ENCODE data around the gene ANGPTL2. TPM values are rescaled to one million over a fixed set of nuclear protein-coding genes. Genes with fewer than 3 reads are reported as not detected.

Gene ANGPTL2
- total and polyA plus RNA-seq, 9 of the 15 experiments (the other 6 are each of a cell fraction or from before 2014, with no cell fraction given), result not detected

GRCh38 chr9:127086771-127087170 lies 35.7 kb downstream of the ANGPTL2 start:
- DNase-seq (ENCODE audit: extremely low read depth in 1 of 4, low spot score in 3 of 4) (no peak), FAIRE-seq (no peak), ATAC-seq (no peak)
- ChIA-PET POLR2A (no interaction called here), CTCF (ENCODE audit: low intra/inter-chr PET ratio) (no interaction called here)
- in situ Hi-C loops (cut with MboI) (loop anchor here (10.0 kb wide), 1 partner anchor 238 kb away; no protein-coding TSS in a partner anchor), intact Hi-C loops (cut with micrococcal nuclease) (no loop called here)
- TF ChIP-seq FOS (IDR thresholded peaks at IDR 0.05; ENCODE audit: extremely low read depth, insufficient read length) (no peak), ZBTB5 (IDR thresholded peaks at IDR 0.05) (no peak), HEY1 (CRISPR knock-in tag; IDR thresholded peaks at IDR 0.05; ENCODE audit: borderline replicate concordance) (no peak), ETV5 (CRISPR knock-in tag; IDR thresholded peaks at IDR 0.05; ENCODE audit: low read depth) (no peak), ZBTB49 (CRISPR knock-in tag; IDR thresholded peaks at IDR 0.05; ENCODE audit: borderline replicate concordance) (no peak), RBM25 (IDR thresholded peaks at IDR 0.05; ENCODE audit: low read depth, low read length, severe bottlenecking) (no peak), TSC22D4 (tag; IDR thresholded peaks at IDR 0.05) (no peak), ILF3 (IDR thresholded peaks at IDR 0.05; ENCODE audit: borderline replicate concordance) (no peak), BACH1 (tag; IDR thresholded peaks at IDR 0.05) (no peak), SMARCE1 (IDR thresholded peaks at IDR 0.05) (no peak), SP1 (CRISPR knock-in tag; IDR thresholded peaks at IDR 0.05) (no peak), TFE3 (CRISPR knock-in tag; IDR thresholded peaks at IDR 0.05) (no peak), NCOA2 (IDR thresholded peaks at IDR 0.05; ENCODE audit: partially characterized antibody in 2 of 2) (no peak), ZBTB12 (CRISPR knock-in tag; IDR thresholded peaks at IDR 0.05) (no peak)
- no TSS peak for BruUV-seq (replicated peaks)
- Histone ChIP-seq H3K36me3 (ENCODE audit: control insufficient read depth, insufficient read depth, low read length) (no peaks in the 10 kb centered on the region), H3K27me3 (ENCODE audit: control insufficient read depth in 2 of 2, insufficient read depth in 2 of 2, low read length in 2 of 2) (peaks cover 33 to 69% of the 10 kb centered on the region in 2 experiments), H3K9me1 (ENCODE audit: control insufficient read depth, insufficient read depth, low read length) (peaks cover 4% of the 10 kb centered on the region), H3K79me2 (ENCODE audit: control insufficient read depth, insufficient read depth, low read length) (no peaks in the 10 kb centered on the region), H3K4me3 (no peak overlapping the region), H3K4me2 (ENCODE audit: insufficient read depth, low read length) (no peak overlapping the region), H4K20me1 (replicated peaks; ENCODE audit: control insufficient read depth, insufficient read depth, low read length) (peaks cover 14% of the 10 kb centered on the region; the same call in 1 of the 2 replicates), H2AFZ (ENCODE audit: low read depth, low read length) (no peak overlapping the region), H3K9ac (ENCODE audit: insufficient read depth in 1 of 2, low read depth in 2 of 2, low read length in 2 of 2) (no peak overlapping the region), H3K4me1 (replicated peaks in 1 of 2; ENCODE audit: control insufficient read depth in 2 of 2, insufficient read depth in 2 of 2, low read length in 2 of 2) (no peaks in the 10 kb centered on the region; a peak in 1 of 5 replicates), H3K27ac (ENCODE audit: extremely low read depth, low read depth, low read length) (no peak overlapping the region), H3K9me3 (replicated peaks; ENCODE audit: control insufficient read depth, insufficient read depth, low read depth, low read length) (no peaks in the 10 kb centered on the region)
- WGBS (ENCODE audit: insufficient coverage, low coverage, missing lambda C conversion rate), result 0% methylated on average over 4 of the region's 4 CpGs

All from K562 (cell line).